ENCODE results near the gene C19orf73. TPM values are rescaled to one million over a fixed set of nuclear protein-coding genes. Genes with fewer than 3 reads are reported as not detected.

Gene C19orf73
- total and polyA plus RNA-seq, 4 donors: 0.56 to 2.1 (median 1.7) TPM

DNA sequence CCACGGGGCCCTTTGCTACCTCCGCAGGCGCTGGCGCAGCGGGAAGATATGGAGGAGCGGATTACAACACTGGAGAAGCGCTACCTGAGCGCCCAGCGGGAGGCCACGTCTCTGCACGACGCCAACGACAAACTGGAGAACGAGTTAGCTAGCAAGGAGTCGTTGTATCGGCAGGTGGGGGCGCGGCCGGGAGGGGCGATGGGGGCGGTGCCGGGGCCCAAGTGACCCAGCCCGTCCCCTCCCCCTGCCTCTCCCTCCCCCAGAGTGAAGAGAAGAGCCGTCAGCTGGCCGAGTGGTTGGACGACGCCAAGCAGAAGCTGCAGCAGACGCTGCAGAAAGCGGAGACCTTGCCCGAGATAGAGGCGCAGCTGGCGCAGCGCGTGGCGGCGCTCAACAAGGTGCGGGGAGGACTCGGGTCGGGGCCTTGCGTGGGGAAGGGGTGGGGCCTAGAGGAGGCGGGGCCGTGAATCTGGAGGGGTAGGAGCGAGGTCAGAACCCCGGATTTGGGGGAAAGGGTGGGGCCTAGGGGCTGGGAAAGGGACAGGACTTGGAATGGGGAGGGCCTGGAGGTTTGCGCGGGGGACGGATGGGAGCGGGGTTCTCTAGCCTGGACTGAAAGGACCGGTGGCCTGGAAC lies 14.1 kb upstream of the C19orf73 start:
- TF ChIP-seq RAD21 (IDR thresholded peaks at IDR 0.05) (no peak), GABPA (IDR thresholded peaks at IDR 0.05 in 1 of 2, conservative IDR thresholded peaks at IDR 0.05 in 1 of 2) (no peak), JUND (IDR thresholded peaks at IDR 0.05) (no peak), RXRA (IDR thresholded peaks at IDR 0.05) (no peak), MAX (IDR thresholded peaks at IDR 0.05) (no peak), ZBTB33 (IDR thresholded peaks at IDR 0.05) (no peak), EGR1 (IDR thresholded peaks at IDR 0.05; ENCODE audit: low read depth in 2 of 2) (no peak), TAF1 (conservative IDR thresholded peaks at IDR 0.05) (no peak), NR2F2 (IDR thresholded peaks at IDR 0.05) (no peak), YY1 (IDR thresholded peaks at IDR 0.05) (no peak), HNF4G (IDR thresholded peaks at IDR 0.05) (no peak)
- TF ChIP-seq, protein P1, sequence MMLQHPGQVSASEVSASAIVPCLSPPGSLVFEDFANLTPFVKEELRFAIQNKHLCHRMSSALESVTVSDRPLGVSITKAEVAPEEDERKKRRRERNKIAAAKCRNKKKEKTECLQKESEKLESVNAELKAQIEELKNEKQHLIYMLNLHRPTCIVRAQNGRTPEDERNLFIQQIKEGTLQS (IDR thresholded peaks at IDR 0.05): no peak
- H3K4me1 ChIP-seq (ENCODE audit: control insufficient read depth in 4 of 4, insufficient read depth in 4 of 4, low read length in 3 of 4): peaks cover 0 to 11% (median 7%) of the 10 kb centered on the region in 4 donors
- H3K36me3 ChIP-seq (ENCODE audit: control insufficient read depth in 4 of 4, insufficient read depth in 3 of 4, low read depth in 1 of 4, low read length in 3 of 4): no peaks in the 10 kb centered on the region
- DNase-seq (ENCODE audit: low spot score): peak; percentile 37
- H3K9me3 ChIP-seq (ENCODE audit: control insufficient read depth in 4 of 4, low read length in 3 of 4): no peaks in the 10 kb centered on the region
- H3K9ac ChIP-seq (ENCODE audit: low read depth in 1 of 2, low read length in 2 of 2): no peak overlapping the region
- 21% methylated on average over 49 of the region's 49 CpGs for WGBS
- no peak overlapping the region for H3K27ac ChIP-seq (ENCODE audit: low read depth in 1 of 2, low read length in 2 of 2)
- peaks cover 0 to 8% (median 0%) of the 10 kb centered on the region in 4 donors for H3K27me3 ChIP-seq (ENCODE audit: control insufficient read depth in 4 of 4, insufficient read depth in 4 of 4, low read length in 3 of 4)
- peak overlapping the region in 1 of 3 donors; percentile 19 for H3K4me3 ChIP-seq (ENCODE audit: low read depth in 1 of 3, low read length in 3 of 3)

DNA sequence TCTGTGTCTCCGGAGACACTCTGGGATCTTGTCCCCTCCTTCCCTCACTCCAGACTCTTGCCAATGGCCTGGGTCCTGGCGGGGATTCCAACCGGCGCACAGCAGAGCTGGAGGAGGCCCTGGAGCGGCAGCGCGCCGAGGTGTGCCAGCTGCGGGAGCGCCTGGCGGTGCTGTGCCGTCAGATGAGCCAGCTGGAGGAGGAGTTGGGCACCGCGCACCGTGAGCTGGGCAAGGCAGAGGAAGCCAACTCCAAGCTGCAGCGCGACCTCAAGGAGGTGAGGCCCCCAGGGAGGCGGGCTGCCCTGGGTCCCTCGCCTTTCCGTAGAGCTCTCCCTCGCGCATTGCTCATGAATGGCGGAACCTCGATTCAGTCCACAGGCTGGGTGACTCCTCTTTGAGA lies 11.4 kb upstream of the C19orf73 start:
- H3K9ac ChIP-seq (ENCODE audit: low read depth in 1 of 2, low read length in 2 of 2): no peak overlapping the region
- DNase-seq (ENCODE audit: low spot score): no peak

DNA sequence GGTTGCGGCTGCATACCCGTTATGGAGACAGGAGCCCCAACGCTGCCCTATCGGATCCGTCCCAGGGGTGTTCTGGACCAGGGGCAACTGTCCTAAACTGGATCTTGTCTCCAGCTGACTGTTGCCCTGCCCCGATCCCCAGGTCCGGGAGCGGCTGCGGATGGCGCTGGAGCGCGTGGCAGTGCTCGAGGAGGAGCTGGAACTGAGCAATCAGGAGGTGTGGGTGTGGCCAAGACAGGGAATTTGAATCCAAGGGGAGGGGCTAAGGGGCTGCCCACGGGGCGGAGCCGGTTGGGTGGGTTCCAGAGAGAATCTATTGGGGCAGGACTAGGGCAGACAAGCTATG lies 10.3 kb upstream of the C19orf73 start:
- TF ChIP-seq RAD21 (IDR thresholded peaks at IDR 0.05) (no peak), YY1 (IDR thresholded peaks at IDR 0.05) (no peak), HNF4G (IDR thresholded peaks at IDR 0.05) (no peak), CTCF (IDR thresholded peaks at IDR 0.05; ENCODE audit: low read depth, low read length, missing input control) (no peak), GABPA (IDR thresholded peaks at IDR 0.05 in 1 of 2, conservative IDR thresholded peaks at IDR 0.05 in 1 of 2) (no peak), HNF4A (conservative IDR thresholded peaks at IDR 0.05) (no peak), ZBTB33 (IDR thresholded peaks at IDR 0.05) (no peak), TAF1 (conservative IDR thresholded peaks at IDR 0.05) (no peak), RXRA (IDR thresholded peaks at IDR 0.05) (no peak), SP1 (IDR thresholded peaks at IDR 0.05) (no peak)
- TF ChIP-seq, protein P1 (IDR thresholded peaks at IDR 0.05): no peak

More for the DNA sequence above, 11.4 kb upstream of the C19orf73 start:
- 93% methylated on average over 24 of the region's 24 CpGs for WGBS
- Histone ChIP-seq H3K27me3 (ENCODE audit: control insufficient read depth in 4 of 4, insufficient read depth in 4 of 4, low read length in 3 of 4) (peaks cover 0 to 8% (median 0%) of the 10 kb centered on the region in 4 donors), H3K4me3 (ENCODE audit: low read depth in 1 of 3, low read length in 3 of 3) (no peak overlapping the region), H3K9me3 (ENCODE audit: control insufficient read depth in 4 of 4, low read length in 3 of 4) (no peaks in the 10 kb centered on the region), H3K4me1 (ENCODE audit: control insufficient read depth in 4 of 4, insufficient read depth in 4 of 4, low read length in 3 of 4) (peaks cover 0 to 16% (median 11%) of the 10 kb centered on the region in 4 donors), H3K36me3 (ENCODE audit: control insufficient read depth in 4 of 4, insufficient read depth in 3 of 4, low read depth in 1 of 4, low read length in 3 of 4) (no peaks in the 10 kb centered on the region), H3K27ac (ENCODE audit: low read depth in 1 of 2, low read length in 2 of 2) (no peak overlapping the region)
- no peak for TF ChIP-seq NR2F2 (IDR thresholded peaks at IDR 0.05)
- TF ChIP-seq RXRA (IDR thresholded peaks at IDR 0.05): no peak

More for the DNA sequence above, 10.3 kb upstream of the C19orf73 start:
- Histone ChIP-seq H3K27ac (ENCODE audit: low read depth in 1 of 2, low read length in 2 of 2) (no peak overlapping the region), H3K4me3 (ENCODE audit: low read depth in 1 of 3, low read length in 3 of 3) (no peak overlapping the region), H3K9ac (ENCODE audit: low read depth in 1 of 2, low read length in 2 of 2) (no peak overlapping the region), H3K9me3 (ENCODE audit: control insufficient read depth in 4 of 4, low read length in 3 of 4) (no peaks in the 10 kb centered on the region), H3K27me3 (ENCODE audit: control insufficient read depth in 4 of 4, insufficient read depth in 4 of 4, low read length in 3 of 4) (peaks cover 0 to 2% (median 0%) of the 10 kb centered on the region in 4 donors), H3K36me3 (ENCODE audit: control insufficient read depth in 4 of 4, insufficient read depth in 3 of 4, low read depth in 1 of 4, low read length in 3 of 4) (no peaks in the 10 kb centered on the region), H3K4me1 (ENCODE audit: control insufficient read depth in 4 of 4, insufficient read depth in 4 of 4, low read length in 3 of 4) (peaks cover 0 to 16% (median 11%) of the 10 kb centered on the region in 4 donors)
- 68% methylated on average over 16 of the region's 16 CpGs for WGBS
- DNase-seq (ENCODE audit: low spot score): no peak
